ENCODE data around the gene LRIG1. TPM values are rescaled to one million over a fixed set of nuclear protein-coding genes. Genes with fewer than 3 reads are reported as not detected.

The LRIG1 gene
- total and polyA plus RNA-seq, 5 donors from 2014 or later = 46.7 to 81.3 (median 67.3) TPM

DNA sequence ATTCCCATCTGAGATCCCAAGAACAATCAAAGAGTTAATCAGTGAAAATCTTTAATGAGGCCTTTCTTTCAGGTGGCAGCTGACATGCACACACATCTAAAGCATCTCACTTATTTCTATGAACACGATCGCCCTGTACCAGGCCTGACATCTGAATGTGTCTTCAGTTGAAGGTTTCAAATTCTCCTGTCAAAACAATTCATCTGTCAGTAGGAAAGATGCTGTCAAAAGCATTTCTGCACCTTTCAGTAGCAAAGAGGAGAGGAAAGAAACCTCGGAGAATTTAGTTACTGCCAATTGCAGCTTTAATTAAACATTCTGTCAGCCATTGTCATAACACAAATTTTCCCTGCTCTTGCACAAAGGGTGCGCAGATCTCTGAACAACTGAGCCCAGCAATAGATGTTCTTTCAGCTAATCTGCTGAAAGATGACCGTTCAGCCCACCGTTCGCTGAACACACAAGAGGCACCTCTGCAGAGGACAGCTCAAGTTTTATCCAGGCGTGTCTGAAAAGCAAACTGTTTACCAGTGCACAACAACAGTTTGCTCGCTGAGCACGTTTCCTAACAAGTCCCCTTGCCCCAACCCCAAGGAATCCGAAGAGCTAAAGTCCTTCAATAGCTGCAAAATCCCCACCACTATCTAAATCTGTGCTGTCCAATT is 34.1 kb downstream of the LRIG1 start:
- Mint-ChIP-seq H3K4me1 (peaks cover 29 to 83% (median 45%) of the 10 kb centered on the region in 4 donors), H3K27me3 (no peaks in the 10 kb centered on the region), H3K27ac (peak overlapping the region; percentile 8 to 48 (median 37)), H3K9me3 (peaks cover 0 to 1% (median 0%) of the 10 kb centered on the region in 7 donors), H3K4me3 (peak overlapping the region in 2 of 4 donors; percentile 13 to 90), H3K36me3 (peaks cover 23% of the 10 kb centered on the region)
- H3K9me3 ChIP-seq (ENCODE audit: control insufficient read depth in 2 of 2, low read length in 2 of 2) = no peaks in the 10 kb centered on the region
- DNase-seq (no peak), ATAC-seq (ENCODE audit: low read depth in 2 of 2) (no peak)
- H3K4me1 ChIP-seq (ENCODE audit: control insufficient read depth, insufficient read depth, low read length, poor library complexity, severe bottlenecking) = peaks cover 38% of the 10 kb centered on the region
- peak overlapping the region; percentile 7 for H3K4me3 ChIP-seq (ENCODE audit: low read depth, low read length)
- no peak overlapping the region for H3K27ac ChIP-seq (ENCODE audit: insufficient read depth, low read length, poor library complexity, severe bottlenecking)
- H3K36me3 ChIP-seq (ENCODE audit: control insufficient read depth, insufficient read depth, low read length) = peaks cover 6% of the 10 kb centered on the region
- H3K27me3 ChIP-seq (ENCODE audit: control insufficient read depth, insufficient read depth, low read length) = no peaks in the 10 kb centered on the region

DNA sequence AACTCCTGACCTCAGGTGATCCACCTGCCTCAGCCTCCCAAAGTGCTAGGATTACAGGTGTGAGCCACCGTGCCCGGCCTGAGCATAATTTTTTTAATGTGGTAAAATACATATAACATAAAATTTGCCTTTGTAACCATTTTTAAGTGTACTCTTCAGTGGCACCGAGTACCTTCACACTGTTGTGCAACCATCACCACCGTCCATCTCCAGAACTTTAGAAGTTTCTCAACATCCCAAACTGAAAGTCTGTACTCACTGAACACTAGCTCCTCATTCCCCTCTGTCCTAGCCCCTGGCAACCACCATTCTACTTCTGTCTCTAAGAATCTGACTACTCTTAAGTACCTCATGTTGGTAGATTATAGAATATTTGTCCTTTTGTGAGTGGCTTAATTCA is 35.2 kb downstream of the LRIG1 start:
- H3K4me3 Mint-ChIP-seq = peak overlapping the region in 2 of 4 donors; percentile 8 to 11
- Histone ChIP-seq H3K4me3 (ENCODE audit: low read depth, low read length) (no peak overlapping the region), H3K27ac (ENCODE audit: insufficient read depth, low read length, poor library complexity, severe bottlenecking) (no peak overlapping the region), H3K36me3 (ENCODE audit: control insufficient read depth, insufficient read depth, low read length) (peaks cover 12% of the 10 kb centered on the region), H3K9me3 (ENCODE audit: control insufficient read depth in 2 of 2, low read length in 2 of 2) (no peaks in the 10 kb centered on the region), H3K27me3 (ENCODE audit: control insufficient read depth, insufficient read depth, low read length) (no peaks in the 10 kb centered on the region), H3K4me1 (ENCODE audit: control insufficient read depth, insufficient read depth, low read length, poor library complexity, severe bottlenecking) (peaks cover 27% of the 10 kb centered on the region)
- peaks cover 27% of the 10 kb centered on the region for H3K36me3 Mint-ChIP-seq
- DNase-seq (no peak), ATAC-seq (ENCODE audit: low read depth in 2 of 2) (no peak)
- peak overlapping the region in 2 of 3 donors; percentile 45 to 48 for H3K27ac Mint-ChIP-seq
- no peaks in the 10 kb centered on the region for H3K27me3 Mint-ChIP-seq
- peaks cover 29 to 84% (median 50%) of the 10 kb centered on the region in 4 donors for H3K4me1 Mint-ChIP-seq
- peaks cover 0 to 1% (median 0%) of the 10 kb centered on the region in 7 donors for H3K9me3 Mint-ChIP-seq

DNA sequence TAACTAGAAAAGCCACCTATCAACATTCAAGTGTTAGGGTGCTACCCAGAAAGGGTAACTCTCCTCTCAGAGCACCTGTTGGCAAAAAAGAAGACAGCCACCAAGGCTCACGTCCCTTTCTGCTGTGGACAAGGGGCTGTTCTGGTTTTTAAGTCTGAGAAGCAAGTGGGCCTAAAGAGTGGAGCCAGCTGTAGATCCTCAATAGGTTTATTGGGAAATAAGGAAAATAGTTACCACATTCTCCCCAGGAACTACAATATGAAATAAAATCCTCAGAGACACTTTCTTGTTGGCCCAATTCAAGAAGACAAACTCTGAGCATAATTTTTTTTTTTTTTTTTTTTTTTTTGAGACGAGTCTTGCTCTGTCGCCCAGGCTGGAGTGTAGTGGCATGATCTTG is 35.8 kb downstream of the LRIG1 start:
- Mint-ChIP-seq H3K36me3 (peaks cover 30% of the 10 kb centered on the region), H3K4me3 (peak overlapping the region in 1 of 4 donors; percentile 11), H3K27me3 (no peaks in the 10 kb centered on the region), H3K27ac (peak overlapping the region in 1 of 3 donors; percentile 75), H3K4me1 (peaks cover 29 to 89% (median 53%) of the 10 kb centered on the region in 4 donors), H3K9me3 (peaks cover 0 to 1% (median 0%) of the 10 kb centered on the region in 7 donors)
- no peaks in the 10 kb centered on the region for H3K27me3 ChIP-seq (ENCODE audit: control insufficient read depth, insufficient read depth, low read length)
- no peaks in the 10 kb centered on the region for H3K9me3 ChIP-seq (ENCODE audit: control insufficient read depth in 2 of 2, low read length in 2 of 2)
- DNase-seq (no peak), ATAC-seq (ENCODE audit: low read depth in 2 of 2) (no peak)
- H3K27ac ChIP-seq (ENCODE audit: insufficient read depth, low read length, poor library complexity, severe bottlenecking) = no peak overlapping the region
- peaks cover 17% of the 10 kb centered on the region for H3K36me3 ChIP-seq (ENCODE audit: control insufficient read depth, insufficient read depth, low read length)
- H3K4me3 ChIP-seq (ENCODE audit: low read depth, low read length) = no peak overlapping the region
- peaks cover 24% of the 10 kb centered on the region for H3K4me1 ChIP-seq (ENCODE audit: control insufficient read depth, insufficient read depth, low read length, poor library complexity, severe bottlenecking)

DNA sequence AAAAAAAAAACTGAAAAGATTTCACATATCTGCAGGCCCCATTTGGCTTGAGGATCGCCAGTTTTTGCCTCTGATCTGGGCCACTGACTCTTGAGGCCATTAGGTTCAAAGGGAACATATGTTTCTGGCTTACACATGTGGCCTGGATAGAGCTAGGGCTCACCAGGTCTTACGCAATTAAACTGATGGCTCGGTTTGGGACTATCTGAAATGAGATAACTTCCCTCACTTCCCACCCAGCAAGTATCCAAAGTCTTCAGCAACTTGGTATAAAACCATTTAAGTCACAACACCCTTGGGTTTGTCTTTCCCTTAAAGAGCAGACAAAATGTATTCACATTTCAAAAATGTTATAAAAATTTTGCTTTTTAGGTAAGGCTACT is 36.3 kb downstream of the LRIG1 start:
- no peak for DNase-seq
- Histone ChIP-seq H3K4me3 (ENCODE audit: low read depth, low read length) (no peak overlapping the region), H3K27ac (ENCODE audit: insufficient read depth, low read length, poor library complexity, severe bottlenecking) (no peak overlapping the region), H3K36me3 (ENCODE audit: control insufficient read depth, insufficient read depth, low read length) (peaks cover 21% of the 10 kb centered on the region), H3K4me1 (ENCODE audit: control insufficient read depth, insufficient read depth, low read length, poor library complexity, severe bottlenecking) (peaks cover 19% of the 10 kb centered on the region), H3K27me3 (ENCODE audit: control insufficient read depth, insufficient read depth, low read length) (no peaks in the 10 kb centered on the region), H3K9me3 (ENCODE audit: control insufficient read depth in 2 of 2, low read length in 2 of 2) (no peaks in the 10 kb centered on the region)
- peaks cover 0 to 1% (median 0%) of the 10 kb centered on the region in 7 donors for H3K9me3 Mint-ChIP-seq
- no peak for ATAC-seq (ENCODE audit: low read depth in 2 of 2)
- peak overlapping the region in 1 of 3 donors; percentile 75 for H3K27ac Mint-ChIP-seq
- H3K4me3 Mint-ChIP-seq = no peak overlapping the region
- H3K36me3 Mint-ChIP-seq = peaks cover 31% of the 10 kb centered on the region
- H3K4me1 Mint-ChIP-seq = peaks cover 27 to 88% (median 53%) of the 10 kb centered on the region in 4 donors
- H3K27me3 Mint-ChIP-seq = no peaks in the 10 kb centered on the region

GRCh38 chr3:66463730-66464511 is 36.9 kb downstream of the LRIG1 start:
- Histone ChIP-seq H3K9me3 (ENCODE audit: control insufficient read depth in 2 of 2, low read length in 2 of 2) (no peaks in the 10 kb centered on the region), H3K27me3 (ENCODE audit: control insufficient read depth, insufficient read depth, low read length) (no peaks in the 10 kb centered on the region), H3K27ac (ENCODE audit: insufficient read depth, low read length, poor library complexity, severe bottlenecking) (no peak overlapping the region), H3K4me1 (ENCODE audit: control insufficient read depth, insufficient read depth, low read length, poor library complexity, severe bottlenecking) (peaks cover 13% of the 10 kb centered on the region), H3K36me3 (ENCODE audit: control insufficient read depth, insufficient read depth, low read length) (peaks cover 25% of the 10 kb centered on the region), H3K4me3 (ENCODE audit: low read depth, low read length) (no peak overlapping the region)
- Mint-ChIP-seq H3K27ac (peak overlapping the region; percentile 20 to 75 (median 45)), H3K4me1 (peaks cover 21 to 86% (median 51%) of the 10 kb centered on the region in 4 donors), H3K27me3 (no peaks in the 10 kb centered on the region), H3K4me3 (peak overlapping the region; percentile 2 to 73 (median 32)), H3K9me3 (peaks cover 0 to 1% (median 0%) of the 10 kb centered on the region in 7 donors), H3K36me3 (peaks cover 37% of the 10 kb centered on the region)
- no peak for DNase-seq
- ATAC-seq (ENCODE audit: low read depth in 2 of 2) = no peak

DNA sequence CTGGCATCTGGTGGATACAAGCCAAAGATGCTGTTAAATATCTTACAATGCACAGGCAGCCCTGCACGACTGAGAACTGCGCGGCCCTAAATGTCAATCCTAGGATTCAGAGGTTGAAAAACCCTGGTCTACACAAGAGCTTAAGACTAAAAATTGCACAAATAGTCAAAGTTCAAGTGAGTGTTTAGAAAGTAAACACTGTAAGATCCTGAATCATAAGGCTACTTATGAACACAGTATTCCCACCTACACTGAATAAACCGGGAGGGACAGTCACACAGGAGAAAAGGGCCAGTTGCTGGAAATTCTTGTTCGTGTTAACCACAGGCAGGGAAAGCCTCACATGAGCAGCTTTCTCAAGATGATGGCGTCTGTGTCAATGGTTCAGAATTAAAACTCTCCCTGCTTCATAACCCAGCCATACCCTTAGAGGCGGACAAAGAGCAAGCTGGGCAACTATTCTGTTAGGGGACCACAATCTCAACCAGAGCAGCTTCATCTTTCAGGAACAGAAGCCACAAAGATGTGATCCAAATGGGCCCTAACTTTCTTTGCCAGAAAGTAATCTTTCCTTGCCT is 37.7 kb downstream of the LRIG1 start:
- peak overlapping the region in 2 of 3 donors; percentile 45 to 75 for H3K27ac Mint-ChIP-seq

DNA sequence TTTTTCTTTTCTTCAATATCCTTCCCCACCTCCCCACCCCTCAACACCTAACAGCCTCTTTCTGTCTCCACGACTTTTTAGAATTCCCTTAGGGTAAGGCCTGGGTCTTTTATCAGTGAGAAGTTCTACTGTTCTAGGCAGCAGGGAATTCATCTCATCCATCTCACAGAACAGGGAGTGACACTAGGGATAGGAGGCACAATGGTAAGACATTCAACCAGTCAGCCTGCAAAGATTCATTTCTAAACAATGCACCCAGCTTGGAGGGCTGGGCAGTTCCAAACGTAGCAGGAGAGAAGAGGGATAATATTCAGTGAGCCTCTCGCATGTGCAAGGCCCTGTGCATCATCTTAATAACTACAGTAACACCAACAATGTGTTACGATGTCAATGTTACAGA is 43.6 kb downstream of the LRIG1 start:
- H3K4me1 Mint-ChIP-seq = peaks cover 8 to 58% (median 42%) of the 10 kb centered on the region in 4 donors
- H3K4me1 ChIP-seq (ENCODE audit: control insufficient read depth, insufficient read depth, low read length, poor library complexity, severe bottlenecking) = no peaks in the 10 kb centered on the region
- H3K27me3 Mint-ChIP-seq = no peaks in the 10 kb centered on the region
- peaks cover 68% of the 10 kb centered on the region for H3K36me3 ChIP-seq (ENCODE audit: control insufficient read depth, insufficient read depth, low read length)
- no peaks in the 10 kb centered on the region for H3K9me3 Mint-ChIP-seq
- no peak for DNase-seq
- H3K4me3 ChIP-seq (ENCODE audit: low read depth, low read length) = no peak overlapping the region
- no peaks in the 10 kb centered on the region for H3K27me3 ChIP-seq (ENCODE audit: control insufficient read depth, insufficient read depth, low read length)
- ATAC-seq (ENCODE audit: low read depth in 2 of 2) = no peak
- H3K4me3 Mint-ChIP-seq = no peak overlapping the region
- H3K9me3 ChIP-seq (ENCODE audit: control insufficient read depth in 2 of 2, low read length in 2 of 2) = no peaks in the 10 kb centered on the region
- no peak overlapping the region for H3K27ac ChIP-seq (ENCODE audit: insufficient read depth, low read length, poor library complexity, severe bottlenecking)
- H3K27ac Mint-ChIP-seq = peak overlapping the region in 2 of 3 donors; percentile 8 to 69
- H3K36me3 Mint-ChIP-seq = peaks cover 33% of the 10 kb centered on the region

More for the DNA sequence above, 37.7 kb downstream of the LRIG1 start:
- Mint-ChIP-seq H3K36me3 (peaks cover 37% of the 10 kb centered on the region), H3K4me1 (peaks cover 21 to 78% (median 48%) of the 10 kb centered on the region in 4 donors), H3K27me3 (no peaks in the 10 kb centered on the region), H3K9me3 (peaks cover 0 to 1% (median 0%) of the 10 kb centered on the region in 7 donors), H3K4me3 (no peak overlapping the region)
- H3K4me1 ChIP-seq (ENCODE audit: control insufficient read depth, insufficient read depth, low read length, poor library complexity, severe bottlenecking) = peaks cover 5% of the 10 kb centered on the region
- ATAC-seq (ENCODE audit: low read depth in 2 of 2) (no peak), DNase-seq (no peak)
- no peak overlapping the region for H3K27ac ChIP-seq (ENCODE audit: insufficient read depth, low read length, poor library complexity, severe bottlenecking)
- peaks cover 30% of the 10 kb centered on the region for H3K36me3 ChIP-seq (ENCODE audit: control insufficient read depth, insufficient read depth, low read length)
- no peaks in the 10 kb centered on the region for H3K9me3 ChIP-seq (ENCODE audit: control insufficient read depth in 2 of 2, low read length in 2 of 2)
- H3K27me3 ChIP-seq (ENCODE audit: control insufficient read depth, insufficient read depth, low read length) = no peaks in the 10 kb centered on the region
- no peak overlapping the region for H3K4me3 ChIP-seq (ENCODE audit: low read depth, low read length)

All from CD4-positive, CD25-positive, alpha-beta regulatory T cell (primary cell).